OCI-LY7 (cell line): ENCODE data around the gene PITPNB. TPM values are rescaled to one million over a fixed set of nuclear protein-coding genes. Genes with fewer than 3 reads are reported as not detected.

Experiments used
- BruUV-seq: library from RNA; stranded (reverse); fragments of 400-500 nt; replicated peaks from 2 replicates; lab custom pipeline; 2021; lab: Mats Ljungman, UMichigan
- CTCF ChIA-PET: fragments of 300-600 bp; sonication (Branson Sonifier 250); formaldehyde crosslinking; loops from one replicate; lab custom pipeline; 2022; ENCODE audit warnings: antibody characterized with exemption; ENCODE audit not compliant: unreplicated experiment; lab: Charles Lee
- POLR2A ChIA-PET: fragments of 300-600 bp; sonication (Branson Sonifier 250); formaldehyde crosslinking; loops from one replicate; lab custom pipeline; 2022; ENCODE audit warnings: antibody characterized with exemption; lab: Charles Lee
- DNase-seq: peaks from one replicate; pipeline ENCODE4 v3.0.0-alpha.2; 2015; ENCODE audit warnings: low spot score
- H2AFZ ChIP-seq: fragments of 200-600 bp; sonication (generic), shearing (Covaris generic); 2 replicates; pipeline ENCODE4 v1.6.1; 2014; ENCODE audit warnings: mild to moderate bottlenecking, antibody characterized with exemption, low read length, moderate library complexity
- H3K27ac ChIP-seq: fragments of 200-600 bp; sonication (generic); 2 replicates; pipeline ENCODE4 v1.5.1; 2014; ENCODE audit warnings: mixed run types, low read depth, mild to moderate bottlenecking, moderate library complexity, low read length, inconsistent platforms; ENCODE audit not compliant: poor library complexity, severe bottlenecking
- H3K36me3 ChIP-seq: fragments of 200-600 bp; sonication (generic); 2 replicates; pipeline ENCODE4 v1.6.1; 2014; ENCODE audit warnings: mild to moderate bottlenecking, antibody characterized with exemption, low read length, moderate library complexity, mixed read lengths; ENCODE audit not compliant: insufficient read depth
- H3K4me1 ChIP-seq: fragments of 200-600 bp; sonication (generic); 2 replicates; pipeline ENCODE4 v1.5.1; 2014; ENCODE audit warnings: mild to moderate bottlenecking, low read length; ENCODE audit not compliant: insufficient read depth, poor library complexity, severe bottlenecking
- H3K4me2 ChIP-seq: fragments of 200-600 bp; sonication (generic); 2 replicates; pipeline ENCODE4 v1.6.1; 2014; ENCODE audit warnings: mild to moderate bottlenecking, low read length
- H3K4me3 ChIP-seq: fragments of 200-600 bp; sonication (generic); 2 replicates; pipeline ENCODE4 v1.5.1; 2014; ENCODE audit warnings: mild to moderate bottlenecking, low read depth, low read length; ENCODE audit not compliant: poor library complexity, severe bottlenecking
- H3K79me2 ChIP-seq: fragments of 200-600 bp; sonication (generic); 2 replicates; pipeline ENCODE4 v1.6.1; 2016; ENCODE audit warnings: low read depth, mild to moderate bottlenecking, low read length, moderate library complexity, mixed read lengths; ENCODE audit not compliant: insufficient read depth
- H3K9me2 ChIP-seq: fragments of 200-600 bp; sonication (generic); 2 replicates; pipeline ENCODE4 v1.6.1; 2016; ENCODE audit warnings: mild to moderate bottlenecking, low read length, mixed read lengths; ENCODE audit not compliant: insufficient read depth
- H3K9me3 ChIP-seq: fragments of 200-600 bp; sonication (generic); 2 replicates; pipeline ENCODE4 v1.6.1; 2014; ENCODE audit warnings: mild to moderate bottlenecking, mixed run types, low read length, mixed read lengths
- H4K20me1 ChIP-seq: fragments of 200-600 bp; sonication (generic); 2 replicates; pipeline ENCODE4 v1.6.1; 2014; ENCODE audit warnings: mild to moderate bottlenecking, antibody characterized with exemption, low read length, moderate library complexity, mixed read lengths; ENCODE audit not compliant: insufficient read depth
- EZH2phosphoT487 ChIP-seq: fragments of 200-600 bp; sonication (generic); IDR thresholded peaks from 2 replicates; pipeline ENCODE4 v1.6.1; 2018; ENCODE audit warnings: low read depth, borderline replicate concordance, mild to moderate bottlenecking, mixed run types, antibody characterized with exemption, low read length, moderate library complexity, mixed read lengths
- intact Hi-C: fragments of 100-400 bp; cut with micrococcal nuclease; formaldehyde crosslinking; loops from one replicate; pipeline ENCODE4 v1.10.0; 2022; ENCODE audit not compliant: unreplicated experiment
- total RNA-seq, 2 experiments: library from RNA; depleted of rRNA in 1 of 2; stranded (reverse); fragments of >200 nt in 1 of 2; shearing (Covaris generic) in 1 of 2; gene quantifications; 2 replicates each; pipeline ENCODE4 v1.2.3, GENCODE V29; 2014 to 2022
- TF ChIP-seq, protein P1 (sequence below): fragments of 200-600 bp; sonication (generic); conservative IDR thresholded peaks from 2 replicates; pipeline ENCODE4 v1.5.1; 2014; ENCODE audit warnings: mild to moderate bottlenecking, antibody characterized with exemption, low read length, moderate library complexity, mixed read lengths

The PITPNB gene
- total RNA-seq, 2 experiments from 2014 or later = 21.8 to 97.4 TPM

DNA sequence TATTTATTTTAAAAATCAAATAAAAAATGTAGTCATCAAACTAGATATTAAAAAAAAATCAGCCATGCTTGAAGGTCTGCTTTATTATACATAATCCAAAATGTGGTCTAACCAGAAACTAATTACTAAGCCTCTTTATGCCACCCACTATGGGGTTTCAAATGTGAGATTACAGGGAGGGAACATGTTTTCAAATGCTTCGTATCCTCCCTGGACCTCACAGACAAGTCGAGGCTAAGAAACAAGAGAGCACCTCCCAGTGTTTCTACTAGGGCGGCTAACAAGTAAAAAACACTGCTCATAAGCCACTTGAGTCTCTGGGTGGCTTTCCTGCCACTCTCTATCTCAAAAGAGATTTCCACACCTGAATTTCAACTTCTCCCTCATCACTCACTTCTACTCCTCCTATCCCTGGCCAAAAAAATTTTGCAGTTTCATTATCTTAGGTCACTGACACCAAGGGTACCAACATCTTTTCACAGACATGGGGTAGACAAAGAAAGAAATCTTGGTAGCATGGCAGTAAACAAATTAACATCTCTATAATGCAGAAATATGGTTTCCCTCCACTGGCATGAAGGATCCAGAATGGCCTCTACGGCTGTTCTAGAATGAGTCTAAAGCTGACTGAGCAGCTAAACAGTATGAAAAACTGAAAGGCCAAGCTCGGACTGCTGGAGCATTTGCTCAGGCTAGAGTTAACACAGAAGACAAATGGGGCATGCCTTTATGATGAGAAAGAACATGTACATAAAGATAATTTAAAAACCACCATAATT, 50.9 kb downstream of the PITPNB start:
- intact Hi-C loops = no loop called here
- H3K36me3 ChIP-seq = peaks cover 95% of the 10 kb centered on the region
- H3K4me2 ChIP-seq = no peak overlapping the region
- no peaks in the 10 kb centered on the region for H3K79me2 ChIP-seq
- no peak for DNase-seq
- H3K4me1 ChIP-seq = peaks cover 12% of the 10 kb centered on the region
- ChIA-PET POLR2A (interaction anchor here (0.8 kb wide), 1 partner anchor 10 kb away, joined by 3 read pairs; no protein-coding TSS in a partner anchor), CTCF (no interaction called here)
- H3K9me2 ChIP-seq = no peaks in the 10 kb centered on the region
- H3K9me3 ChIP-seq = no peaks in the 10 kb centered on the region
- H3K27ac ChIP-seq = no peak overlapping the region
- no peak overlapping the region for H3K4me3 ChIP-seq
- no peak overlapping the region for H2AFZ ChIP-seq
- H4K20me1 ChIP-seq = peaks cover 2% of the 10 kb centered on the region
- BruUV-seq = no TSS peak
- TF ChIP-seq, protein P1, sequence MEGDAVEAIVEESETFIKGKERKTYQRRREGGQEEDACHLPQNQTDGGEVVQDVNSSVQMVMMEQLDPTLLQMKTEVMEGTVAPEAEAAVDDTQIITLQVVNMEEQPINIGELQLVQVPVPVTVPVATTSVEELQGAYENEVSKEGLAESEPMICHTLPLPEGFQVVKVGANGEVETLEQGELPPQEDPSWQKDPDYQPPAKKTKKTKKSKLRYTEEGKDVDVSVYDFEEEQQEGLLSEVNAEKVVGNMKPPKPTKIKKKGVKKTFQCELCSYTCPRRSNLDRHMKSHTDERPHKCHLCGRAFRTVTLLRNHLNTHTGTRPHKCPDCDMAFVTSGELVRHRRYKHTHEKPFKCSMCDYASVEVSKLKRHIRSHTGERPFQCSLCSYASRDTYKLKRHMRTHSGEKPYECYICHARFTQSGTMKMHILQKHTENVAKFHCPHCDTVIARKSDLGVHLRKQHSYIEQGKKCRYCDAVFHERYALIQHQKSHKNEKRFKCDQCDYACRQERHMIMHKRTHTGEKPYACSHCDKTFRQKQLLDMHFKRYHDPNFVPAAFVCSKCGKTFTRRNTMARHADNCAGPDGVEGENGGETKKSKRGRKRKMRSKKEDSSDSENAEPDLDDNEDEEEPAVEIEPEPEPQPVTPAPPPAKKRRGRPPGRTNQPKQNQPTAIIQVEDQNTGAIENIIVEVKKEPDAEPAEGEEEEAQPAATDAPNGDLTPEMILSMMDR = no peak
- TF ChIP-seq EZH2phosphoT487 = no peak

GRCh38 chr22:27867085-27867952, 51.7 kb downstream of the PITPNB start:
- H3K79me2 ChIP-seq = no peaks in the 10 kb centered on the region
- no peaks in the 10 kb centered on the region for H3K9me2 ChIP-seq
- no peak for DNase-seq
- peaks cover 12% of the 10 kb centered on the region for H3K4me1 ChIP-seq
- H3K9me3 ChIP-seq = no peaks in the 10 kb centered on the region
- intact Hi-C loops = no loop called here
- CTCF ChIA-PET = no interaction called here
- BruUV-seq = no TSS peak
- H3K4me2 ChIP-seq = no peak overlapping the region
- H3K36me3 ChIP-seq = peaks cover 95% of the 10 kb centered on the region
- POLR2A ChIA-PET = no interaction called here
- peaks cover 4% of the 10 kb centered on the region for H4K20me1 ChIP-seq
- H3K27ac ChIP-seq = no peak overlapping the region
- H2AFZ ChIP-seq = no peak overlapping the region
- TF ChIP-seq, protein P1 = no peak
- TF ChIP-seq EZH2phosphoT487 = no peak
- H3K4me3 ChIP-seq = no peak overlapping the region
